ENCODE measurements around the gene RNF213. TPM values are rescaled to one million over a fixed set of nuclear protein-coding genes. Genes with fewer than 3 reads are reported as not detected.

RNF213 gene
- total and polyA plus RNA-seq, 2 of the 8 experiments (the other 6 are each of a cell fraction or from before 2014, with no cell fraction given) = 33.8 to 62.8 TPM

DNA sequence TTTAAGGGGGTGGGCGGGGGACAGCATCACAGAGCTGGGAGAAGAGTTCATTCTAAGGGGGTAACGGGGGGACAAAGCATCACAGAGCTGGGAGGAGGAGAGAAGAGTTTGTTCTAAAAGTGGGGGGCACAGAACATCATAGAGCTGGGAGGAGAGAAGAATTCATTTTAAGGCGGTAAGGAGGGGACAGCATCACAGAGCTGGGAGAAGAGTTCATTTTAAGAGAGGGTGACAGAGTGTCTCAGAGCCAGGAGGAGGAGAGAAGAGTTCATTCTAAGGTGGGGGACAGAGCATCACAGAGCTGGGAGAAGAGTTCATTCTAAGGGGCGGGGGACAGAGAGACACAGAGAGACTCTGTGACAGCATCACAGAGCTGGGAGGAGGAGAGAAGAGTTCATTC, 182.1 kb downstream of the RNF213 start:
- H2AFZ ChIP-seq (ENCODE audit: low read length) = no peak overlapping the region
- H2BK15ac ChIP-seq (ENCODE audit: low read length) = no peak overlapping the region
- H2BK12ac ChIP-seq (ENCODE audit: low read depth, low read length) = no peak overlapping the region
- peaks cover 3 to 11% (median 8%) of the 10 kb centered on the region in 4 experiments; a peak in 6 of 7 replicates for H3K4me1 ChIP-seq (replicated peaks in 1 of 4; ENCODE audit: control insufficient read depth in 3 of 4, insufficient read depth in 4 of 4, low read length in 3 of 4)
- WGBS, 2 experiments (ENCODE audit: extremely low coverage in 1 of 2, insufficient coverage in 1 of 2, insufficient read length in 1 of 2, insufficient replicate concordance in 2 of 2, low coverage in 1 of 2, low lambda C conversion rate in 2 of 2, missing lambda C conversion rate in 1 of 2) = 90% methylated on average over 2 of the region's 4 CpGs; no CpG with 5 or more reads in 1 of the 2 experiments
- no peak overlapping the region for H4K91ac ChIP-seq (replicated peaks; ENCODE audit: insufficient read length, low read length)
- H2BK20ac ChIP-seq (ENCODE audit: low read length) = no peak overlapping the region
- H3K27ac ChIP-seq (ENCODE audit: low read depth, low read length) = no peak overlapping the region
- no peaks in the 10 kb centered on the region for H3K79me1 ChIP-seq (ENCODE audit: low read depth, low read length)
- H2AK5ac ChIP-seq (ENCODE audit: low read depth, low read length) = no peak overlapping the region
- H3K23ac ChIP-seq (ENCODE audit: insufficient read length) = no peak overlapping the region
- no peak overlapping the region for H3K9ac ChIP-seq (replicated peaks in 1 of 4; ENCODE audit: extremely low read depth in 1 of 4, low read depth in 3 of 4, low read length in 3 of 4)
- H3K4ac ChIP-seq (replicated peaks; ENCODE audit: insufficient read length, low read depth, low read length) = no peak overlapping the region
- H4K8ac ChIP-seq (ENCODE audit: extremely low read depth, insufficient read depth, low read length) = no peak overlapping the region
- DNase-seq (ENCODE audit: low read depth in 1 of 2, low spot score in 2 of 2) = no peak
- H3K56ac ChIP-seq (replicated peaks; ENCODE audit: insufficient read length, low read depth, low read length) = no peak overlapping the region
- peaks cover 0 to 7% (median 0%) of the 10 kb centered on the region in 4 experiments; a peak in 3 of 7 replicates for H3K27me3 ChIP-seq (replicated peaks in 1 of 4; ENCODE audit: control insufficient read depth in 3 of 4, extremely low read depth in 1 of 4, insufficient read depth in 3 of 4, low read length in 3 of 4)
- no peaks in the 10 kb centered on the region for H3K36me3 ChIP-seq (ENCODE audit: control insufficient read depth in 2 of 4, insufficient read depth in 4 of 4, low read length in 3 of 4)
- TF ChIP-seq PHF8 (conservative IDR thresholded peaks at IDR 0.05; ENCODE audit: low read depth, low read length) (no peak), EGR1 (IDR thresholded peaks at IDR 0.05; ENCODE audit: borderline replicate concordance, low read depth, low read length) (no peak)
- ChIA-PET POLR2A (ENCODE audit: partially characterized antibody) (interaction anchor here (0.9 to 5.8 kb wide), 2 partner anchors 11 to 36 kb away, joined by 3 to 35 read pairs; no protein-coding TSS in a partner anchor), CTCF (ENCODE audit: partially characterized antibody) (interaction anchor here (0.9 to 3.9 kb wide), 2 partner anchors 15 to 49 kb away, joined by 3 to 21 read pairs; no protein-coding TSS in a partner anchor)
- no peak overlapping the region for H2BK120ac ChIP-seq (replicated peaks; ENCODE audit: low read depth, low read length)
- no peaks in the 10 kb centered on the region for H3K9me3 ChIP-seq (ENCODE audit: insufficient read depth in 2 of 2, low read depth in 1 of 2, low read length in 1 of 2)
- H3K14ac ChIP-seq (ENCODE audit: insufficient read length) = no peak overlapping the region
- H2BK5ac ChIP-seq (ENCODE audit: low read depth, low read length) = no peak overlapping the region
- H3K23me2 ChIP-seq (ENCODE audit: low read depth, low read length) = no peaks in the 10 kb centered on the region
- H3K79me2 ChIP-seq (ENCODE audit: control insufficient read depth in 1 of 2, insufficient read depth in 2 of 2, low read length in 2 of 2) = no peaks in the 10 kb centered on the region
- H4K20me1 ChIP-seq (replicated peaks in 1 of 2; ENCODE audit: control insufficient read depth in 1 of 2, insufficient read depth in 2 of 2, low read length in 2 of 2) = no peaks in the 10 kb centered on the region
- H3K4me2 ChIP-seq (ENCODE audit: insufficient read depth in 1 of 2, low read depth in 2 of 2, low read length in 2 of 2) = no peak overlapping the region
- no peak overlapping the region for H3K18ac ChIP-seq (ENCODE audit: extremely low read depth, low read length)
- no peak overlapping the region for H4K5ac ChIP-seq (ENCODE audit: insufficient read length, low read depth, low read length)
- H3K4me3 ChIP-seq (ENCODE audit: extremely low read depth in 1 of 4, insufficient read depth in 2 of 4, low read depth in 3 of 4, low read length in 4 of 4) = no peak overlapping the region
- FAIRE-seq = no peak

Measured in H1 (cell line).